Right lobe of liver (tissue), 4 donors: Measurements from ENCODE around the gene RTL1.

ENCODE experiments used
- POLR2A ChIP-seq: fragments of 450-650 bp; IDR thresholded peaks from one replicate; pipeline ENCODE4 v1.6.1; 2017; ENCODE audit warnings: antibody characterized with exemption, mild to moderate bottlenecking
- TF ChIP-seq, protein P1 (sequence below), 4 donors: fragments of 200-600 bp in 3 of 4; fragments of 450-650 bp in 1 of 4; IDR thresholded peaks; one replicate each; pipeline versions ENCODE4 v1.5.1 to v1.8.0; 2016 to 2022; ENCODE audit warnings: antibody characterized with exemption in 4 of 4, mild to moderate bottlenecking in 2 of 4
- donor health status: DM: no; HTN: no; CAD: no.
- donor health status: DM: no; HTN: no; CAD: no.
- donor health status: DM: no; HTN: yes; CAD: no.

DNA sequence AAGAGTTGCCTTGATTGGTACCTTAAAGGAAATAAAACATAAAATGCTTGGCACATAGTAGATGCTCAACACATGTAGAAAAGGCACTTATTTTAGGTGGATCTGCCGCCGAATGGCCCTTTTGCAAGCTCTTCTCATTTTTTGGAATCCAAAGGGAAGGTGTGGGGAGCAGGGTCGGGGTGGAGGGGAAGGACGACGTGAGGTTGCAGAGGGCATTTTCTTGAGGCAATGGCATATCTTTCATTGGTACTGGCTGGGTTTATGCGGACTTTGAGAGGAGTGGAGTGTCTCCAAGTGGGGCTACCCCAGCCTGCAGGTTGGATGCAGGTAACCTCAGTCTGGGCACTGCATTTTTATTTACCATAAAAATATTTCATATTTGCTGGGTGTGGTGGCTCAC is 8.1 kb downstream of the RTL1 start:
- TF ChIP-seq POLR2A: no peak
- TF ChIP-seq, protein P1, sequence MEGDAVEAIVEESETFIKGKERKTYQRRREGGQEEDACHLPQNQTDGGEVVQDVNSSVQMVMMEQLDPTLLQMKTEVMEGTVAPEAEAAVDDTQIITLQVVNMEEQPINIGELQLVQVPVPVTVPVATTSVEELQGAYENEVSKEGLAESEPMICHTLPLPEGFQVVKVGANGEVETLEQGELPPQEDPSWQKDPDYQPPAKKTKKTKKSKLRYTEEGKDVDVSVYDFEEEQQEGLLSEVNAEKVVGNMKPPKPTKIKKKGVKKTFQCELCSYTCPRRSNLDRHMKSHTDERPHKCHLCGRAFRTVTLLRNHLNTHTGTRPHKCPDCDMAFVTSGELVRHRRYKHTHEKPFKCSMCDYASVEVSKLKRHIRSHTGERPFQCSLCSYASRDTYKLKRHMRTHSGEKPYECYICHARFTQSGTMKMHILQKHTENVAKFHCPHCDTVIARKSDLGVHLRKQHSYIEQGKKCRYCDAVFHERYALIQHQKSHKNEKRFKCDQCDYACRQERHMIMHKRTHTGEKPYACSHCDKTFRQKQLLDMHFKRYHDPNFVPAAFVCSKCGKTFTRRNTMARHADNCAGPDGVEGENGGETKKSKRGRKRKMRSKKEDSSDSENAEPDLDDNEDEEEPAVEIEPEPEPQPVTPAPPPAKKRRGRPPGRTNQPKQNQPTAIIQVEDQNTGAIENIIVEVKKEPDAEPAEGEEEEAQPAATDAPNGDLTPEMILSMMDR (IDR thresholded peaks at IDR 0.05): no peak
